Measurements from ENCODE around the gene CABCOCO1. TPM values are rescaled to one million over a fixed set of nuclear protein-coding genes. Genes with fewer than 3 reads are reported as not detected.

CABCOCO1 gene
- total RNA-seq, 1 experiment from 2014 or later = not detected

DNA sequence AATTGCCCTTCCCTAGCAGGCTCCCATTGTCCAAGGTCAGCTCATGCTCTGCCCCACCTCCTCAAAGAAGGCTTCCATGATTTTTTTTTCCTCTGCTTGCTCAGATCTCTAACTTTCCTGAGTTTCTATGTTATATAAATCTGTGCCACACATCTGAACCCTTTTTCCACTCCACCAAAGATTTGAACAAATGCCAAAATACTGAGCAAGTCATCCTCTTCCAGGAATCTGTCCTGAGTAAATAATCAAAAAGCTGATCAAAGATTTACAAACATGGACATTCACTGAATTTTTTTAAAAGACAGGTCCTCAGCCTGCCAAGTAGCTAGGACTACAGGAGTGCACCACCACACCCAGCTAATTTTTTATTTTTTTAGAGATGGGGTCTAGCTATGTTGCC is 136.0 kb downstream of the CABCOCO1 start:
- Mint-ChIP-seq H3K27ac (ENCODE audit: unreplicated experiment) (no peak overlapping the region), H3K4me1 (ENCODE audit: low read depth, unreplicated experiment) (peaks cover 2% of the 10 kb centered on the region), H3K4me3 (ENCODE audit: unreplicated experiment) (no peak overlapping the region), H3K9me3 (ENCODE audit: unreplicated experiment) (no peaks in the 10 kb centered on the region), H3K27me3 (ENCODE audit: insufficient read depth, unreplicated experiment) (no peaks in the 10 kb centered on the region), H3K36me3 (ENCODE audit: insufficient read depth, unreplicated experiment) (peaks cover 3% of the 10 kb centered on the region)
- no peaks in the 10 kb centered on the region for H3K27me3 ChIP-seq (replicated peaks; ENCODE audit: control insufficient read depth, insufficient read depth, low read length)
- no peak overlapping the region for H3K4me3 ChIP-seq (ENCODE audit: low read depth, low read length)
- no TSS peak for BruUV-seq (replicated peaks)
- H3K9me3 ChIP-seq = no peaks in the 10 kb centered on the region
- no peak for DNase-seq
- intact Hi-C loops (cut with micrococcal nuclease; ENCODE audit: unreplicated experiment) = no loop called here
- TF ChIP-seq, protein P1, sequence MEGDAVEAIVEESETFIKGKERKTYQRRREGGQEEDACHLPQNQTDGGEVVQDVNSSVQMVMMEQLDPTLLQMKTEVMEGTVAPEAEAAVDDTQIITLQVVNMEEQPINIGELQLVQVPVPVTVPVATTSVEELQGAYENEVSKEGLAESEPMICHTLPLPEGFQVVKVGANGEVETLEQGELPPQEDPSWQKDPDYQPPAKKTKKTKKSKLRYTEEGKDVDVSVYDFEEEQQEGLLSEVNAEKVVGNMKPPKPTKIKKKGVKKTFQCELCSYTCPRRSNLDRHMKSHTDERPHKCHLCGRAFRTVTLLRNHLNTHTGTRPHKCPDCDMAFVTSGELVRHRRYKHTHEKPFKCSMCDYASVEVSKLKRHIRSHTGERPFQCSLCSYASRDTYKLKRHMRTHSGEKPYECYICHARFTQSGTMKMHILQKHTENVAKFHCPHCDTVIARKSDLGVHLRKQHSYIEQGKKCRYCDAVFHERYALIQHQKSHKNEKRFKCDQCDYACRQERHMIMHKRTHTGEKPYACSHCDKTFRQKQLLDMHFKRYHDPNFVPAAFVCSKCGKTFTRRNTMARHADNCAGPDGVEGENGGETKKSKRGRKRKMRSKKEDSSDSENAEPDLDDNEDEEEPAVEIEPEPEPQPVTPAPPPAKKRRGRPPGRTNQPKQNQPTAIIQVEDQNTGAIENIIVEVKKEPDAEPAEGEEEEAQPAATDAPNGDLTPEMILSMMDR (IDR thresholded peaks at IDR 0.05; ENCODE audit: insufficient read depth in 1 of 2, low read depth in 1 of 2, low read length in 1 of 2, severe bottlenecking in 1 of 2, unreplicated experiment in 1 of 2) = no peak
- no peaks in the 10 kb centered on the region for H3K36me3 ChIP-seq (ENCODE audit: control insufficient read depth, insufficient read depth, low read length)
- peaks cover 1% of the 10 kb centered on the region for H3K4me1 ChIP-seq
- POLR2A ChIA-PET = no interaction called here
- CTCF ChIA-PET = interaction anchor here (1.5 kb wide), 1 partner anchor 36 kb away, joined by 4 read pairs; no protein-coding TSS in a partner anchor

DNA sequence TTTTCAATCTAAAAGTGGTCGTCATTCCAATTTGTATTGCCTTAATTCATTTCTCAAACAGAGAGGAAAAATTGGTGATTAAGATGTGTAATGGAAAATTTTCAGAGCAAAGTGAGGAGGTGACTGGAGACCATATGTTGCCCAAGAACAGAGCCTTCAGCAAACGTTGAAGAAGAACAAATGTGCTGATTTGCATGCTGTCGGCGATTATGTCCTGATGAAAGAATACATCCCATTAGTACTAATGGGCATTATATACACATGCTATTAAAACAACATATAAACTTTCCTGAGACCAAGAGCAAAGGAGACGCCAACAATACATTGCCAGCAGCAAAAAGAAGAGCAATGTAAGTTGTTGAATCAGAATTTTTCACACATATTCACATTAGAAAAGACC is 138.8 kb downstream of the CABCOCO1 start:
- no peaks in the 10 kb centered on the region for H3K9me3 Mint-ChIP-seq (ENCODE audit: unreplicated experiment)
- POLR2A ChIA-PET = no interaction called here
- Histone ChIP-seq H3K27me3 (replicated peaks; ENCODE audit: control insufficient read depth, insufficient read depth, low read length) (no peaks in the 10 kb centered on the region), H3K4me1 (no peaks in the 10 kb centered on the region), H3K9me3 (no peaks in the 10 kb centered on the region), H3K36me3 (ENCODE audit: control insufficient read depth, insufficient read depth, low read length) (no peaks in the 10 kb centered on the region), H3K4me3 (ENCODE audit: low read depth, low read length) (no peak overlapping the region)
- H3K4me3 Mint-ChIP-seq (ENCODE audit: unreplicated experiment) = no peak overlapping the region
- CTCF ChIA-PET = no interaction called here
- TF ChIP-seq, protein P1 (IDR thresholded peaks at IDR 0.05; ENCODE audit: insufficient read depth in 1 of 2, low read depth in 1 of 2, low read length in 1 of 2, severe bottlenecking in 1 of 2, unreplicated experiment in 1 of 2) = no peak
- H3K4me1 Mint-ChIP-seq (ENCODE audit: low read depth, unreplicated experiment) = no peaks in the 10 kb centered on the region
- H3K36me3 Mint-ChIP-seq (ENCODE audit: insufficient read depth, unreplicated experiment) = peaks cover 4% of the 10 kb centered on the region
- no peak overlapping the region for H3K27ac Mint-ChIP-seq (ENCODE audit: unreplicated experiment)
- no peak for DNase-seq
- intact Hi-C loops (cut with micrococcal nuclease; ENCODE audit: unreplicated experiment) = no loop called here
- H3K27me3 Mint-ChIP-seq (ENCODE audit: insufficient read depth, unreplicated experiment) = no peaks in the 10 kb centered on the region
- no TSS peak for BruUV-seq (replicated peaks)

DNA sequence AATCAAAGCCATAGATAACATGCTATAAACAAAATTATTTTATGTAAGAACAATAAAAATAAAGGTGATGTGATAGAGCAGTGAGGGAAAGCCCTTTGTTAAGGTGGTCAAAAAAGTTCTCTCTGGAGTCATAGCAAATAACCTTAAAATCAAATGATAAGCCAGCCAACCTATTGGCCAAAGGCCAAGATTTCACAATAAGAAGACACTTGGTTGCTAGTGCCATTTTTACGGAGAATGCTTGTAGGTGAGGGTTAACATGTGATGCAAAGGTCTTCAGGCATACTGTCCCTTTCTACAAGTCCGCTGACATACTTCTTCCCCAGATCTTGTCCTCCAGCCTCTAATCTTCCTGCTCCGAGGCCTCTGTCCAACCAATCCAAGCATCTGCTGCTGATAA is 140.5 kb downstream of the CABCOCO1 start:
- Mint-ChIP-seq H3K27ac (ENCODE audit: unreplicated experiment) (no peak overlapping the region), H3K9me3 (ENCODE audit: unreplicated experiment) (peaks cover 9% of the 10 kb centered on the region), H3K36me3 (ENCODE audit: insufficient read depth, unreplicated experiment) (peaks cover 4% of the 10 kb centered on the region), H3K4me3 (ENCODE audit: unreplicated experiment) (no peak overlapping the region), H3K27me3 (ENCODE audit: insufficient read depth, unreplicated experiment) (no peaks in the 10 kb centered on the region), H3K4me1 (ENCODE audit: low read depth, unreplicated experiment) (no peaks in the 10 kb centered on the region)
- BruUV-seq (replicated peaks) = no TSS peak
- intact Hi-C loops (cut with micrococcal nuclease; ENCODE audit: unreplicated experiment) = no loop called here
- ChIA-PET CTCF (interaction anchor here (0.7 kb wide), 1 partner anchor 42 kb away, joined by 3 read pairs; no protein-coding TSS in a partner anchor), POLR2A (no interaction called here)
- Histone ChIP-seq H3K4me3 (ENCODE audit: low read depth, low read length) (no peak overlapping the region), H3K27me3 (replicated peaks; ENCODE audit: control insufficient read depth, insufficient read depth, low read length) (no peaks in the 10 kb centered on the region), H3K36me3 (ENCODE audit: control insufficient read depth, insufficient read depth, low read length) (no peaks in the 10 kb centered on the region), H3K4me1 (no peaks in the 10 kb centered on the region), H3K9me3 (no peaks in the 10 kb centered on the region)
- TF ChIP-seq, protein P1 (IDR thresholded peaks at IDR 0.05; ENCODE audit: insufficient read depth in 1 of 2, low read depth in 1 of 2, low read length in 1 of 2, severe bottlenecking in 1 of 2, unreplicated experiment in 1 of 2) = no peak
- no peak for DNase-seq
